NCI-H2227 (cell line): ENCODE results near the gene NYAP2.
A peak's percentile ranks its signal among the peaks of the same experiment; 100 is the strongest.

Experiments used
- DNase-seq: peaks from one replicate; lab custom pipeline; 2025; ENCODE audit not compliant: unreplicated experiment; lab: John Stamatoyannopoulos, UW

The NYAP2 gene

DNA sequence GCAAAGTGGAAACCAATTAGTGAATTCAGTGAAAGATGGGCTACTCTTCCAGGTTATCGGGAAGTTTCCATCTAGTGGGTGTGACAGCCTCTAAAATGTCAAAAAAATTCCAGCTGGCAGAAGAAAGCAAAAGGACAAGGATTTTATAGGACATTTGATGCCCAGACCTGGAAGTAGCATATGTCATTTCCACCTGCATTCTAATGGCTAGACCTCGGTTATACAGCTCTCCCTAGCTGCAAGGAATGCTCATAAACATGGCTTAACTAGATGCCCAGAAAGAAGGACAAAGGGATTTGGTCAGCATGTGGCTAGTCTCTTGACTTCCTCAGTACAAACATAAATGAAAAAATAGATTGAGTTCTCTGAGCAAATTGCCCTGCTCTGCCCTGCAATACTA lies 215.4 kb downstream of the NYAP2 start:
- no peak for DNase-seq

DNA sequence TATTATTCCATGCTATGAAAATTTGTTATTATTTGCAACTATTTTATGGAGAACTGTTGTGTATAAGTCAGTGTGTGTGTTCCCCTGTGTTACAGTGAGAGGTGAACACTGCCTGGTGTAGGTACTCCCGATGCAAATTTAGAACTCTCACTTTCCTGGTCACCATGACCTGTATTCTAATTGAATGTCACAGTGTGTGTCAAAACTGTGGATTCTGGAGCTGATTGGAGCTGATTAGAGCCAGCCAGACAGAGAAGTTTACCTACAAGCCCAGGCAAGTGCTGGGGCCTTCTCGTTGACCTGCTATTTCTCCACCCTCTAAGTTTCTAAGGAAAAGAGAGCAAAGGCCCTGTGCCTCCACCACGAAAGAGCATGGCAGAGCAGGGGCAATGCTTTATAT lies 216.0 kb downstream of the NYAP2 start:
- DNase-seq: no peak

DNA sequence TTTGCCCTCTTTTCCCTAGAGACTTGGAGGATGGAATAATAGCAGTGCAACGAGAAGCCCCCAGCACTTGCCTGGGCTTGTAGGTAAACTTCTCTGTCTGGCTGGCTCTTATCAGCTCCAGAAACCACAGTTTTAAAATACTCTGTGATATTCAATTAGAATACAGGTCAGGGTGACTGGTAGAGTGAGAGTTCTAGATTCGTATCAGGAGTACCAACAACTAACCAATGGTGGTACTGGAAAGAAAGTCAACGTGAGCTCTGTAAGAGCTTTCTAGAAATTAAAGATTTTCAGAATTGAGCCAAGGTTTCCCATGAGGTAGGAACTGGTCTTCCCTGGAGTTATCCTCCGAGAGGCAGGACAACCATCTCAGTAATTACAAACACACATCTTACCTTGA lies 216.9 kb downstream of the NYAP2 start:
- no peak for DNase-seq

DNA sequence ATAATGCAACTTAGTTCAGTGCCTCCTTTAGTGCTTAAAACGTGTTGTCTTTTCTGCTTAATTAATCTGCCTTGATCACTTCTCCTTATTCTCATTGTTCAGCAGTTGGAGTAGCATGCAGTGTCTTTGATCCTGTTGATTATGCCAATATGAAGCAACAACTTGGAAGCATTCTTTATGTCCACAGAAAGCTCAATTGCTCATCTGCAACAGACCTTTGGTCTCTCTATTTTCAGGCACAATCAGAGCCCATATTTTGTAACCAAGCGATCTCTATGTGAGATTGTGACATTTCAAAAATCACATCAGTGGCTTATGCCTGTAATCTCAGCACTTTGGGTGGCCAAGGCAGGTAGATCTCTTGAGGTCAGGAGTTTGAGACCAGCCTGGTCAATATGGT lies 217.3 kb downstream of the NYAP2 start:
- DNase-seq: no peak

DNA sequence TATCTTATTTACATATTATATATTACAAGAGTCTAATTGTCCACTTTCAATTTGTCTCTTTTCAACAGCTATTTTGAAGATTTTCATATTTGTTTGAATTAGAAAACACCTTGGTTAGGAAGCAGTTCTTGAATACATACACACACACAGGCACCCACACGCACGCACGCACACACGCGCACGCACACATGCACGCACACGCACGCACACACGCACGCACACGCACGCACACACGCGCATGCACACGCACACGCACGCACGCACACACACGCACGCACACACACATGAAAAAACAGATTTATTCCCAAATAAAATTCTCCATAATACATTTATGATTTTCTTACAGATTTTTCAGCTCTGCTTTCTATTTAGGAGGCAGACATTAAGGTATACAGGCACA lies 220.7 kb downstream of the NYAP2 start:
- no peak for DNase-seq

DNA sequence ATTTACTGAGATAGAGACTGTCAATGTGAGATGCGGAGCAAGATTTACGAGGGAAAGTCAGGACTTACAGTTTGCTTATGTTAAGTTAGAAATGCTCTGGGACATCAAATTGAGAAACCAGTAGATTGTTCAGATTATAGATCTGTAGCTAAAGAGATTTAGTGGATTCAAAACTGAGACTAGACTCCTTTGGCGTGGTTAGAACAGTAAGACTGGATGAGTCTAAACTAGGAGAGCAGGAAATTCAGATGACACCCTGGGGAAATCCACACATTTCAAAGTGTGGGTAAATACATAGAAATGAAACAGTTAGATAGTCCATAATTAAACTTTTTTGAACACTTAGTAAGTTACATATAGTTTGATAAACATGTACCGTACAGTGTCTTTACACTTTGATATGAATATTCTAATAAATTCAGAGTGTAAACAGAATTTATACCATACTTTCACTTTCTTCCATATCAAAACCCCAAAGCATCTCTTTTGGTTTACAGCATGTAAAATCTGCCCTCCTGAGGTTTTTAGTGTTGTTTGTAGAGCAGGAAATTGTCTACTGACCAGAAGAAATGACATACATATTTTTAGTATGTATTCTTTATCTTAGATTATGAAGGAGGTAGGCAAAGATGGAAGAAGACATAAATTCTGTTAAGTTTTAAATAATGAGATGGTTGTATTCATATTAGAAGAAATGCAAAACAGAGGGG lies 231.5 kb downstream of the NYAP2 start:
- no peak for DNase-seq

DNA sequence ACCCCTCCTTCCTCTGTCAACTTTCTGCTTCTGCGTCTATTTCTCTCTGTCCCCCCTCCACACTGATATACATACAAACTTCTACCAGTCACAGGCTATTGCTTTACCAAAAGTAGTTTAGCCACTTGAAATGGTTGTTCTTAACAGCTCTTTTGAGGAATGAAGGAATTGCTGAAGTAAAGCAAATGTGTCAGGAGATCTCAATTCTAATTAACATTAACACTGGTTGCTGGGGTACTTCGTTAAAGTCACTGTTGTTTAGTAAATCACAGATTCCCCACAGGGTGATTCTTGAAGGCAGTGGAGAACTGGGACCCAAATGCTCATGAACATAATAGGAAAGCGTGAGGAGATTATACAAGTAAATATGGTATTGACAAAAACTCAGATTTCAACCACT lies 232.8 kb downstream of the NYAP2 start:
- no peak for DNase-seq

DNA sequence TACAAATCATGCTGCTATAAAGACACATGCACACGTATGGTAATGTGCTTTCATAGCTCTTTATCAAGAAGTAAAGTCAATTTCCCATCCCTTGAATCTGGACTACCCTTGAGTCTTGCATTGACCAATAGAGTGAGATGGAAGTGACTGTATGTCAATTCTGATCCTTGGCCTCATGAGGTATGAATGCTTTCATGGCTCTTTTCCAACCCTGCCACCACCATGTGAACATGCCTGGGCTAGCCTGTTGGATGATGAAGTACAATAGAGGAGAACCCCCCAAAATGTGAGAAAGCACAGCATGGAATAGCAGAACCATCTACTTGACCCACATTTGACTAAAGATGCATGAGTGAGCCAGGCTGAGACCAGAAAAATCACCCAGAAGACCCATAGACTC lies 237.0 kb downstream of the NYAP2 start:
- no peak for DNase-seq

DNA sequence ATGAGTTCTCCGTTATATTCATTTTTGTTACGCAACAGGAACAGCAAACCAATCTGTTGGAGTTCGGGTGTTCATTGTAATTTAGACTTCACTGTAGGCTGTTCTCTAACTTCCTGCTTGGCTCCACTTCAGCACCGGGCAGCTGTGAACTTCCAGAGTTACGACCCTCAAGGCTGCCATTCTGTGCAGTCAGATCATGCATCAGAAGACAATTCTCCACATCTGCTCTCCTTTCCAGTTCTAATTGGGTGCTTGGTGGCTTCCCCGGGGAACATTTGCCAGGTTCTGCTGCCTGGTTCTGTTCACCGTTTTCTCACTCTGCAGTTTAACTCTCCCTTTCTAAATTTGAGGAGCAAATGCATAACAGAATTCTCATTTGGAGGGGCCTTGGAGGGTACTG lies 237.7 kb downstream of the NYAP2 start:
- DNase-seq: no peak

DNA sequence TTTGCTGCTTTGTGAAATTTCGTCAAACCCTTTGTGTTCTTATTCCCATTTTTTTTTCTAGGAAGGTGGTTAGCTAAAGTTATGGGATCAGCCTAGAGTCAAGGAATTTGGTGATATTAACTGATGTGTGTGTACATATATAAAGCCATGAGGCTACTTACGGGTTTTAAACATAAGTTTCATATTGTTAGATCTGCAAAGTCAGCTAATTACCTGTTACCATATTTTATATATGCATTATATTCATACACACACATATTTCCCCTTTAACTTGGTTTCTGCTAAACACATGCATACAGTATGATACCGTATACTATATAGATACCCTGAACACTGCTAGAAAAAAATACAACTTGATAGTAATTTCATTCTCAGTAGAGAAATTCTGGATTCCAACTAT lies 241.0 kb downstream of the NYAP2 start:
- no peak for DNase-seq

DNA sequence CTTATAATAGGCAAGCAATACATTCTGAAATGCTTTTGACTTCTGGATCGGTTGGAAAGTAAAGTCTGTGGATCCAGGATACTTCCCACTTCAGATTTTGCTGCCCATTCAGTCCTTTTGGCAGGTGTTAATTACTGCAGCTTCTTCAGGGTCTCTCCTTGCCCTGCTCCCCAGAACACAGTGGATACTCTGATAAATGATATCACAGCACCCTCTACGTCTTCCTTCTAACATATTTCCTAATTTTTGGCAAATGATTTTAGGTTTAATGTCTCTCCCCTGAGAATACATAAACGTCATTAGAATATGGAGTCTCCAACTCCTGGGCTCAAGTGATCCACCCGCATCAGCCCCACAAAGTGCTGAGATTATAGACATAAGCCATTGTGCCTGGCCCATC lies 249.8 kb downstream of the NYAP2 start:
- DNase-seq: no peak

DNA sequence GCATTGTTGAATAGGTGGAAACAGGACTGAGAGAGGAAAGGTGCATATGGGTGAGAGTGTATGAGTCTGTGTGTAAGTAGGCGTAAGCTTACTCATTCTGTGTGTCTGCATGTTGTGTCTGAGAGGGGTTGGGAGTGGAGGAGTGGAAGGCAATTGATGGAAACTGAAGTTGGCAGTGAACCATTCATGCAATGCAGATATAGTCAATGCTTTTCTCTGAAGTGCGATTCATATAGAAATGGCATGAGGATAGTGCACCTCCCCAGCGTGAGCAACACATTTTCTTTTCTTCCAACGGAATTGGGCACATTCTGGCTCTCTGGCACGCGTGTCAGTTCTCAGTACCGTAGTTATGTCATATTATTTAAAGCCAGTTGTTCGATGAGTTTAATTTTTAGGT lies 250.5 kb downstream of the NYAP2 start:
- no peak for DNase-seq

DNA sequence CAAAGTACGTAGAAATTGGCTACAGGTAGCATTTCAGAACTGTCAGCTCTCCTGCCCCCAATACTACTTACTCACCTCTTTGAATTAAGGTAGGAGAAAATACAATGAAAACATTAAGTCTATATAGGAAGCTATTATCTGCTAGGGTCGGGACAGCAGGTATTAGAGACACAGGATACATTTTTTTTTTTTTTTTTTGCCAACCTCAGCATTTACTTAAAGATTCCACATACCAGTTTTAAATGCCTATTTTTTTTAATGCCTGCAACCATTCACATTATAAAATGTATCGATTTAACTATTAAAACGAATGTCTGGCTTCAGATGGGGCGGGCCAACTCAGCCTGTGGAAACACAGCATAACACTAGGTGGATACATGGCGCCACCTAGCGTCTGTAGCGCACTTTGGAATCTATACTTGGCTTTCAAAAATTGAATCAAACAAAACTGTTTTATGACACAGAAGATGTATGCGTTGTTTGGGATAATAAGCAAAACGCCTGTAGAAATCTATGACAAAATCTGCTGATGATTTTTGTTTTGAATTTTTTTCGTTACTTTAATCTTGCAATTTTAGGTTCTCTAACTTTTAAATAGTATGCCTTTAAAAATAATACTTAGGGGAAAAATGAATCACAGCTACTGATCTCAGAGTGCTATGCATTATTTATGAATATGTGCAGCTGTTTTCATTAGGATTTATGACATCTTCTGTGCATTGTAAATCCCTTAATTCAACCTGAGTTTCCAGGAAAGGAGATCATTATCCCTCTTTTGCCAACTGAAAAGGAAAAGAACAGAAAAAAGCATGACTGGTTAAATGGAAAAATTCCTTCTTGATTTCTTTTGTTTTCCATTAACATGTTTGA lies 261.0 kb downstream of the NYAP2 start:
- DNase-seq: peak; percentile 88

DNA sequence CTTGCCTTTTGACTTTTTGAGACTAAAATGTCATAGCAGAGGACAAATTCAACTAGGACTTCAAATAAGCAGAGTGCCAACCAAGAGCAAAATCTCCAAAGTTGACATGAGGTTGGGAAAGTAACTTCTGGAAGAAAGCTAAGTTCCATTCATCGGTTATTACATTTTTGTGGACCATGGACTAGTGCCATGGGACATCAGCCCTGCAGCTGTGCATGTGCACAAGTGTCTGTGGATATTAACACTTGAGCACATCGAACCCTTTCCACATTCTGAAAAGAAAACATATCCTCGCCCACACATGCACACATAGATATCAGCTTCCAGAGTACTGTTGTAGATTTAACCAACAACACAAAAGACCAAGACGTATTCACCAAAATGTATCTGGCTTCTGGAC lies 262.6 kb downstream of the NYAP2 start:
- DNase-seq: no peak

DNA sequence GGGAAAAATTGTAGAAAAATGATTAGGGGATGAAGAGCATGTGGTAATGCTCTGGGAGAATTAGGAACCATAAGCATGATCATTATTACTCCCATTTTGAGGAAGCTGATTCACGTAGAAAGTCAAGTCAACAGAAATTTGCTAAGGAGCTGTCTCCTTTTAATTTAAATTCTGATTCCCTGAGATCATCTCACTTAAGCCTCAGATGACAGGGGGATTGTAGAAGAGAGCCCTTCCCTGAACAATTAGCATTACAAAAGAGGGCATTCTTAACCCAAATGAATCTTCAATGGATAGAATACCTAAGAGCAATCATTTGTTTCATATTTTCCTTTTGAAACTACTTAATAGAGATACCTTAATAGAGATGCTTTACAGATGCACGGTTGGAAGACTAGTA lies 267.9 kb downstream of the NYAP2 start:
- no peak for DNase-seq

DNA sequence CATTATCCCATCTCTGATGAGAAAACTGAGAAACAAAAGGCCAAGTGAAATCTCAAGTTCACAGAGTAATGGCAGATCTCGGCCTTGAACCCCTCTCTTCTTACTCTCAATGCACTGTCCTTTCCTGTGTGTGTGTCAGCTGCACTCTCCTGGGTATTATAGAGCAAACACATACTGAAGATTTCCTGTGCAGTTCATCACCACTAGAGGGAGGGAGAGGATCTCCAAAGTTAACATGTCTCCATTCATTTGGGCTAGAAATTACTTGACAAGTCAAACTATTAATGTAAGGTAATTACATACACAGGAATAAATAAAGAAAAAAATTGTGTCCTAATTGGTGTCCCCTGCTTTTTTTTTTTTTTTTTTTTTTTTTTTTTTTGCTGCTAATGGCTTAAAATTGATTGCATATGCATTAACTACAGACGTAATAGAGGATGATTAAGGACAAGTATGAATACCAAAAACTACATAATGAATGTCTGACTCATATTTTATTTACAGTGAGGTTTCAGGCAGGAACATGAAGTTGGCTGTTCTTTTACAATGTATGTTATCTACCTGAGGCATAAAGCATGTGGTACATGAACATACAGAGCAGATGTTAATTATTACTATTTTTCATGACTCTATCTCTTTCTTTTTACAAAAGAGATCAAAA lies 269.2 kb downstream of the NYAP2 start:
- DNase-seq: peak; percentile 57

DNA sequence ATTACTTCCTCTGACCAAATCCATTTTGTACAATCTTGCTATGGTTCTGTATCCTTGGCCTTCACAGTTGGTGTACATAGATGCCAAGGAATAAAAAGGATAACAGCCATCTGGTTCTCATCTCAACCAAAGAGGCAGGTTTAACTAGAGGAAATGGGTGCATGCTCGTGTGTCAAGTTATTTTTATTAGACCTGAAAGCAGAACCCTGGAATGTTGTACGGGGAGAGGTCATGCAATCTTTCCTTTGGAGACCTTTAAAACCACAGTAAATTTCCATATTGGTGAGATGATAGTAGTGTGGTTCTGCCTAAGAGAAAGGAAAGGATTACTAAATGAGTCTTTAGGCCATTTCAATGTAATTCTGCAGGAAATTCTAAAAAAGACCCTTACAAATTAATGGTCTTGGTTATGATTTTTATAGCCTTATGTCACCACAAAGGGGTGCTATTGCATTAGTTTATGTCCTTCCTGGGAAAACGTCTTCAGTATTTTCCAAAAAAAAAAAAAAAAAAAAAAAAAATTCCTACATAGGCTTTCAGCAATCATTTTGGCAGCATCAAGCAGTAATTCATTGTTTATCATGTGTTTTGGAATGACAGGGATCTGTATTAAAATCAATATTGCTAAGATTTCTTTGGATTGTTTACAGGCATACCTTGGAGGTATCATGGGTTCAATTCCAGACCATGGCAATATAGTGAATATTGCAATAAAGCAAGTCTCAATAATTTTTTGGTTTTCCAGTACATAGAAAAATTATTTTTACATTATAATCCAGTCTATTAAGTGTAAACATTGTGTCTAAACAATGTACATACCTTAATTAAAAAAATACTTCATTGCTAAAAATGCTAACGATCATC lies 270.8 kb downstream of the NYAP2 start:
- DNase-seq: peak; percentile 31

DNA sequence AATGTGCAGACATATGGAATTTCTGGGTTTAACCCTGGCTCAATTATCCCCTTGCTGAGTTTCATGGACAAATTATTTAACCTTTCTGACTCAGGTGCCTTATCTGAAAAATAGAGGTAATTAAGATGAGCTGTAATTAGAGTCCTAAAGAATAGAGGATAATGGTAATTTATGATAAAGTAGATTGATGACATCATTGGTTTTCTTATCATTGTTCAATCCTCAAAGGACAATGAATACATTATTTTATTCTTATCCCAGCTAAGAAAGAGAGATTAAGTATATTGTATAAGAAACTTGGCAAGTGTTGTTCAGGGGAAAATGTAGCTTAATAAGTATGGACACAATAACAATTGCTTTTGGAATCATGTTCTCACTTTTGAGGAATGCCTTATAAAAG lies 279.3 kb downstream of the NYAP2 start:
- no peak for DNase-seq

DNA sequence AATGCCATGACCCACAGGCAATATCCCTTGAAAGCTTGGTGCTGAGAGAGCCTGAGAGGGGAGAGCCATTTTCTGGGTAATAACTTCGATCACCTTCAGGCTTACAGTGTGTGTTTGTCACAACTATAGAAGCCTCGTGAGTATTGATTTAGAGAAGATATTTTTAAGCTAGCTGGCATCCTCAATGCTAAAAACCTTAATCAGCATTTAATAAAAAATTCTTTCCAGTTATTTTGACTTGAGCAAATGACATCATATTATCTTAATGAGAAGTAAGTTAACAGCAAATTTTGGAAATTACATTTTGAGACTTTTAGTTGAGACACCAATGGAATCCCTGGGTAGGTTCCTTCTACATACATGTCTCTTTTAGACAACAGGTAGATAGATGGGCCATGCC lies 283.7 kb downstream of the NYAP2 start:
- DNase-seq: no peak

DNA sequence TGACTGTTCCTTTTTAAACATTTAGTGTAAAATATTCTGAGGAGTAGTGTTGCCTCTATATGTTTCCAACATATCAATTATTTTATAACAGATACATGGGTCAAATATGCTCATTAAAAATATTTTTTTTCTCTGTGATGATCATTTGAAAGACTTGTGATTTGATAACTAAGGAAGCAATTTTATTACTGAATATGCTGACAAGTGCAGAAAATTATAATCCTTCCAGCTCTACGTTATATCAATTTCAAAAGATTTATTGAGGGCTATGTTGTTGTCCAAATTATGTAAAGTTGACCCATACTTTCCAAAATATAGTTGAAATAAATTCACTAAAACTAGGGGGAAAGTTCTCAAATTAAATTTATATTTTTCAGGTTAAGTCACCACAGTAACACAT lies 290.6 kb downstream of the NYAP2 start:
- DNase-seq: no peak

DNA sequence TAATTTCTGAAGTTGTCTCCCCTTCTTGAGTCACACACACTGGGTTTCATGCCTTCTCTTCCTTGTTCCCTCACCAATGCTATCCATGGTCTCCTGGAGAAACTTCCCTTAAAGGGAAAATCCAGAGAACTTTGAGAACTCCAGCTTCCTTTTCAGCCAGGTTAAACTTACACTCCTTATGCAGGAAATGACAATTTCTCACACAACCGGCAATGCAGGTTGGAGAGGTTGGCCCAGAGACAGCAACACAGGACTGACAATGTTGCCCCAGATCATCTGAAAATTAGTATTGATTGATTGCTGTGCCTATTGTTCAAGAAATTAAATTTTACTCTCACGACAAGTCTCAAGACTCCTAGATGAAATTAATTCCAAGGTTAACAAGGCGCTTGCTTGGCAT lies 292.2 kb downstream of the NYAP2 start:
- DNase-seq: no peak
